ENCODE data around the gene TRMT5. TPM values are rescaled to one million over a fixed set of nuclear protein-coding genes. Genes with fewer than 3 reads are reported as not detected.

TRMT5 gene
- total and polyA plus RNA-seq, 2 donors (not counting 1 experiment from before 2014, with no cell fraction given) = 8.0 to 18.3 TPM

DNA sequence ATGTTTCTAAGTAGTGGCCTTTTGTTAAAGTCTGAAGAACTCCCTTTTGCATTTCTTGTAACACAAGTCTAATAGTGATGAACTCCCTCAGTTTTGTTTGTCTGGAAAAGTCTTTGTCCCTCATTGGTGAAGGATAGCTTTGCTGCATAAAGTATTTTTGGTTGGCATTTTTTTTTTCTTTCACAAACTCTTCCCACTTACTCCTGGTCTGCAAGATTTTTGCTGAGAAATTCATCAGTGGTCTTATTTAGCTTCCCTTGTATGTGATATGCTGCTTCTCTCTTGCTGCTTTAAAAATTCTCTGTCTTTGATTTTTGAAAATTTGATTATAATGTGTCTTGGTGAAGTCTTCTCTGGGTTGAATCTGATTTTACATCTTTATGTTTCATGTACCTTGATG lies 22.7 kb downstream of the TRMT5 start:
- Histone ChIP-seq H3K79me2 (ENCODE audit: control insufficient read depth, insufficient read depth, low read length) (no peaks in the 10 kb centered on the region), H3K4me2 (ENCODE audit: extremely low read depth, insufficient read depth, low read length) (no peak overlapping the region)
- no peak for TF ChIP-seq EZH2 (IDR thresholded peaks at IDR 0.05; ENCODE audit: low read length, missing control alignments)
- TF ChIP-seq, protein P1, sequence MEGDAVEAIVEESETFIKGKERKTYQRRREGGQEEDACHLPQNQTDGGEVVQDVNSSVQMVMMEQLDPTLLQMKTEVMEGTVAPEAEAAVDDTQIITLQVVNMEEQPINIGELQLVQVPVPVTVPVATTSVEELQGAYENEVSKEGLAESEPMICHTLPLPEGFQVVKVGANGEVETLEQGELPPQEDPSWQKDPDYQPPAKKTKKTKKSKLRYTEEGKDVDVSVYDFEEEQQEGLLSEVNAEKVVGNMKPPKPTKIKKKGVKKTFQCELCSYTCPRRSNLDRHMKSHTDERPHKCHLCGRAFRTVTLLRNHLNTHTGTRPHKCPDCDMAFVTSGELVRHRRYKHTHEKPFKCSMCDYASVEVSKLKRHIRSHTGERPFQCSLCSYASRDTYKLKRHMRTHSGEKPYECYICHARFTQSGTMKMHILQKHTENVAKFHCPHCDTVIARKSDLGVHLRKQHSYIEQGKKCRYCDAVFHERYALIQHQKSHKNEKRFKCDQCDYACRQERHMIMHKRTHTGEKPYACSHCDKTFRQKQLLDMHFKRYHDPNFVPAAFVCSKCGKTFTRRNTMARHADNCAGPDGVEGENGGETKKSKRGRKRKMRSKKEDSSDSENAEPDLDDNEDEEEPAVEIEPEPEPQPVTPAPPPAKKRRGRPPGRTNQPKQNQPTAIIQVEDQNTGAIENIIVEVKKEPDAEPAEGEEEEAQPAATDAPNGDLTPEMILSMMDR (conservative IDR thresholded peaks at IDR 0.05 in 1 of 2, IDR thresholded peaks at IDR 0.05 in 1 of 2; ENCODE audit: low read depth in 1 of 2, low read length in 2 of 2) = no peak

DNA sequence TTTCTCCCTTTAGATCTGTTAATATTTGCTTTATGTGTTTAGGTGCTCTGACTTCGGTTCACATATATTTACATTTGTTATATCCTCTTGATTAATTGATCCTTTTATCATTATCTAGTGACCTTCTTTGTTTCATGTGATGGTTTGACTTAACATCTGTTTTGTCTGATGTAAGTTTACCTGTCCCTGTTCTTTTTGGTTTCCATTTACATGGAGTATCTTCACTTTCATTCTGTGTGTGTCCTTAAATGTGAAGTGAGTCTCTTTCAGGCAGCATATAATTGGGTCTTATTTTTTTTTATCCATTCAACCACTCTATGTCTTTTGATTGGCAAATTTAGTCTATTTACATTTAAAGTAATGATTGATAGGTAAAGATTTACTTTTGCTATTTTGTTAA lies 24.2 kb downstream of the TRMT5 start:
- TF ChIP-seq, protein P1 (conservative IDR thresholded peaks at IDR 0.05 in 1 of 2, IDR thresholded peaks at IDR 0.05 in 1 of 2; ENCODE audit: low read depth in 1 of 2, low read length in 2 of 2) = no peak
- TF ChIP-seq EZH2 (IDR thresholded peaks at IDR 0.05; ENCODE audit: low read length, missing control alignments) = no peak
- no peak overlapping the region for H3K4me3 ChIP-seq (replicated peaks in 1 of 4; ENCODE audit: control extremely low read depth in 1 of 4, insufficient read depth in 1 of 4, low read depth in 3 of 4, low read length in 4 of 4)
- no peaks in the 10 kb centered on the region for H3K4me1 ChIP-seq (ENCODE audit: control insufficient read depth, extremely low read depth, insufficient read depth, low read length)
- H4K20me1 ChIP-seq (ENCODE audit: control insufficient read depth, extremely low read depth, insufficient read depth, low read length) = no peaks in the 10 kb centered on the region
- H3K4me2 ChIP-seq (ENCODE audit: extremely low read depth, insufficient read depth, low read length) = no peak overlapping the region
- no peaks in the 10 kb centered on the region for H3K9me3 ChIP-seq (ENCODE audit: control insufficient read depth, insufficient read depth, low read depth, low read length)
- H3K27ac ChIP-seq (ENCODE audit: insufficient read depth, low read length) = no peak overlapping the region
- H3K27me3 ChIP-seq (ENCODE audit: control insufficient read depth, insufficient read depth, low read length) = no peaks in the 10 kb centered on the region
- H2AFZ ChIP-seq (ENCODE audit: low read length) = no peak overlapping the region
- no peaks in the 10 kb centered on the region for H3K79me2 ChIP-seq (ENCODE audit: control insufficient read depth, insufficient read depth, low read length)
- no peaks in the 10 kb centered on the region for H3K36me3 ChIP-seq (ENCODE audit: control insufficient read depth, insufficient read depth, low read length)
- no peak for DNase-seq (ENCODE audit: low read depth in 2 of 2)
- H3K9ac ChIP-seq (ENCODE audit: insufficient read depth, low read length) = no peak overlapping the region

More for the DNA sequence above, 22.7 kb downstream of the TRMT5 start:
- H3K36me3 ChIP-seq (ENCODE audit: control insufficient read depth, insufficient read depth, low read length) = no peaks in the 10 kb centered on the region
- H3K27ac ChIP-seq (ENCODE audit: insufficient read depth, low read length) = no peak overlapping the region
- no peak overlapping the region for H3K9ac ChIP-seq (ENCODE audit: insufficient read depth, low read length)
- no peak for DNase-seq (ENCODE audit: low read depth in 2 of 2)
- no peaks in the 10 kb centered on the region for H4K20me1 ChIP-seq (ENCODE audit: control insufficient read depth, extremely low read depth, insufficient read depth, low read length)
- no peaks in the 10 kb centered on the region for H3K4me1 ChIP-seq (ENCODE audit: control insufficient read depth, extremely low read depth, insufficient read depth, low read length)
- no peak overlapping the region for H2AFZ ChIP-seq (ENCODE audit: low read length)
- no peaks in the 10 kb centered on the region for H3K9me3 ChIP-seq (ENCODE audit: control insufficient read depth, insufficient read depth, low read depth, low read length)
- no peaks in the 10 kb centered on the region for H3K27me3 ChIP-seq (ENCODE audit: control insufficient read depth, insufficient read depth, low read length)
- no peak overlapping the region for H3K4me3 ChIP-seq (replicated peaks in 1 of 4; ENCODE audit: control extremely low read depth in 1 of 4, insufficient read depth in 1 of 4, low read depth in 3 of 4, low read length in 4 of 4)

DNA sequence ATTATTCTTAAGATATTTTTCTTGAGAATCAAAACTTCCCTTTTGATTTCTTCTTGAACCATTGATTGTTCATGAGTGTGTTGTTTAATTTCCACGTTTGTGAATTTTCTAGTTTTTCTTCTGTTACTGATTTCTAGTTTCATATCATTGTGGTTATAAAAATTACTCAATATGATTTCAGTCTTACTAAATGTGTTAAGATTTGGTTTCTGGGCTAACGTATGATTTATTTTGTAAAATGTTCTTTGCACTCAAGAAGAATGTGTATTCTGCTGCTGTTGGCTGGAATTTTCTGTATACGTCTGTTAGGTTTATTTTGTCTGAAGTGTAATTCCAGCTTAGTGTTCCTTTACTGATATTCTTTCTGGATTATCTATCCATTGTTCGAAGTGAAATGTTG lies 24.7 kb downstream of the TRMT5 start:
- no peaks in the 10 kb centered on the region for H3K4me1 ChIP-seq (ENCODE audit: control insufficient read depth, extremely low read depth, insufficient read depth, low read length)
- H3K27me3 ChIP-seq (ENCODE audit: control insufficient read depth, insufficient read depth, low read length) = no peaks in the 10 kb centered on the region
- no peaks in the 10 kb centered on the region for H4K20me1 ChIP-seq (ENCODE audit: control insufficient read depth, extremely low read depth, insufficient read depth, low read length)
- no peak overlapping the region for H3K4me3 ChIP-seq (replicated peaks in 1 of 4; ENCODE audit: control extremely low read depth in 1 of 4, insufficient read depth in 1 of 4, low read depth in 3 of 4, low read length in 4 of 4)
- no peak overlapping the region for H3K27ac ChIP-seq (ENCODE audit: insufficient read depth, low read length)
- no peak for DNase-seq (ENCODE audit: low read depth in 2 of 2)
- no peak overlapping the region for H3K9ac ChIP-seq (ENCODE audit: insufficient read depth, low read length)
- no peak overlapping the region for H2AFZ ChIP-seq (ENCODE audit: low read length)
- H3K36me3 ChIP-seq (ENCODE audit: control insufficient read depth, insufficient read depth, low read length) = no peaks in the 10 kb centered on the region
- H3K9me3 ChIP-seq (ENCODE audit: control insufficient read depth, insufficient read depth, low read depth, low read length) = no peaks in the 10 kb centered on the region
- H3K4me2 ChIP-seq (ENCODE audit: extremely low read depth, insufficient read depth, low read length) = no peak overlapping the region
- TF ChIP-seq EZH2 (IDR thresholded peaks at IDR 0.05; ENCODE audit: low read length, missing control alignments) = no peak
- TF ChIP-seq, protein P1 (conservative IDR thresholded peaks at IDR 0.05 in 1 of 2, IDR thresholded peaks at IDR 0.05 in 1 of 2; ENCODE audit: low read depth in 1 of 2, low read length in 2 of 2) = no peak
- no peaks in the 10 kb centered on the region for H3K79me2 ChIP-seq (ENCODE audit: control insufficient read depth, insufficient read depth, low read length)
